ENCODE measurements around the gene HACD2. TPM values are rescaled to one million over a fixed set of nuclear protein-coding genes. Genes with fewer than 3 reads are reported as not detected.

The HACD2 gene
- total RNA-seq, 1 donor, result 30.4 TPM

GRCh38 chr3:123590685-123591450, 6.0 kb upstream of the HACD2 start:
- no peak overlapping the region for H3K4me3 ChIP-seq (ENCODE audit: low read depth, low read length)
- no peak for TF ChIP-seq CTCF (IDR thresholded peaks at IDR 0.05; ENCODE audit: insufficient read depth, low read length)
- no peak for DNase-seq (ENCODE audit: low read depth)

DNA sequence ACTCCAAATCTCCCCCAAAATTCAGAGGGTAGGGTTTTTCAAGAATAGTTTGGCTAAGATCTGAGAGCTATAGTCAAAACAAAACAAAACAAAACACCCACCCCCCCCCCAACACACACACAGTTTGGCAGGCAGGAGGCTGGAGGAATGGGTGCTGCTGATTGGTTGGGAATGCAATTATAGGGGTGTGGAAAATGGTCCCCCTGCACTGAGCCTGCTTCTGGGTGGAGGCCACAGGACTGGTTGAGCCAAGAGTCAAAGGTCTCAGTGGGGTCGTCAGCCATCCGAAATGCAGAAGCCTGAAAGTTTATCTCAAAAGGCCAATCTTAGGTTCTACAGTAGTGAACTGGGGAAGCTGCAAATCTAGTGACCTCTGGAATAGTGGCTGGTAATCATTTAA, 2.5 kb upstream of the HACD2 start:
- TF ChIP-seq CTCF (IDR thresholded peaks at IDR 0.05; ENCODE audit: insufficient read depth, low read length), result no peak
- DNase-seq (ENCODE audit: low read depth), result no peak
- H3K4me3 ChIP-seq (ENCODE audit: low read depth, low read length), result no peak overlapping the region

DNA sequence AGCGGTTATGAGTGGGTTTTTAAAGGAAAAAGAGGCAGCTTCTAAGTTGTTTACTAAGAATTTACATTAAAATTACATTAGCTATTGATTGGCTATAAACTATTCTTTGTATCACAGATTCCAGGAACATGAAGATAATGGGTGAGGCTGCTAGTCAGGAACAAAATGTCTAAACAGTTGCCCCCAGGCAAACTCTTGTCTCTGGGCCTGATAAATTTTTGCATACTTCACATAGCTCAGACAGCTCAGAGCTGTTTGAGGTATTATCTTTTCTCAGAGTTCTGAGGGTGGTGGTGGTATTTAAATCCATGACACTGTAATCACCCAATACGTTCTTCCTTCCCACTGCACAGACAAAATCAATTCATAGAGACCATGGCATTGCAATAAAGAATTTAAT, 2.1 kb upstream of the HACD2 start:
- no peak for TF ChIP-seq CTCF (IDR thresholded peaks at IDR 0.05; ENCODE audit: insufficient read depth, low read length)
- DNase-seq (ENCODE audit: low read depth), result peak; percentile 41
- no peak overlapping the region for H3K4me3 ChIP-seq (ENCODE audit: low read depth, low read length)

- DNase-seq (ENCODE audit: low read depth), result peak; percentile 31
- peak overlapping the region; percentile 92 for H3K4me3 ChIP-seq (ENCODE audit: low read depth, low read length)
- no peak for TF ChIP-seq CTCF (IDR thresholded peaks at IDR 0.05; ENCODE audit: insufficient read depth, low read length)
These were observed 1.3 kb upstream of the HACD2 start for GRCh38 chr3:123586131-123586530.

- TF ChIP-seq CTCF (IDR thresholded peaks at IDR 0.05; ENCODE audit: insufficient read depth, low read length), result peak; percentile 13
- DNase-seq (ENCODE audit: low read depth), result peak; percentile 23
- H3K4me3 ChIP-seq (ENCODE audit: low read depth, low read length), result peak overlapping the region; percentile 79
These were observed 417 bp downstream of the HACD2 start for GRCh38 chr3:123584284-123584987.

DNA sequence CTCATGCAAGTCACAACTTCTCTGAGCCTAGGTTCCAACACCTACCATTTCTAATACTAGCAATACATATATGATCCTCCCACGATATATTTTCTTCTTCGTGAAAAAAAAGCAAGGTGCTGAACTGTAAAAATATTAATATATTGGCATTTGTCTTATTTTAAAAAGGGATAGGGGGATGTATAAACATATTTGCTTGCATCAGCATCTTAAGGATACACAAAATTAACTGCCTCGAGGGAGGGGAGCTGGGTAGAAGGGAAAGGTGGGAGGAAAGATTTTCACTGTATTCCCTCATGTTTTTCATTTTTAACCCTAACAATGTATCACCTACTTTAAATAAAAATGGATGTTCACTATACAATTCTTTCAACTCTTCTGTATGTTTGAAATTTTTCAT, 1.3 kb downstream of the HACD2 start:
- no peak for TF ChIP-seq CTCF (IDR thresholded peaks at IDR 0.05; ENCODE audit: insufficient read depth, low read length)
- DNase-seq (ENCODE audit: low read depth), result no peak
- H3K4me3 ChIP-seq (ENCODE audit: low read depth, low read length), result no peak overlapping the region
